ENCODE results near the gene CARD11.
A peak's percentile ranks its signal among the peaks of the same experiment; 100 is the strongest.

Gene CARD11

GRCh38 chr7:2934211-2934731 is 109.4 kb downstream of the CARD11 start:
- no peak overlapping the region for H3K4me3 Mint-ChIP-seq
- no peaks in the 10 kb centered on the region for H3K27me3 Mint-ChIP-seq
- H3K9me3 Mint-ChIP-seq, result no peaks in the 10 kb centered on the region
- H3K36me3 Mint-ChIP-seq (ENCODE audit: low read depth), result peaks cover 60% of the 10 kb centered on the region
- peaks cover 18% of the 10 kb centered on the region for H3K4me1 Mint-ChIP-seq (ENCODE audit: low read depth)
- H3K27ac Mint-ChIP-seq, result peak overlapping the region; percentile 96

DNA sequence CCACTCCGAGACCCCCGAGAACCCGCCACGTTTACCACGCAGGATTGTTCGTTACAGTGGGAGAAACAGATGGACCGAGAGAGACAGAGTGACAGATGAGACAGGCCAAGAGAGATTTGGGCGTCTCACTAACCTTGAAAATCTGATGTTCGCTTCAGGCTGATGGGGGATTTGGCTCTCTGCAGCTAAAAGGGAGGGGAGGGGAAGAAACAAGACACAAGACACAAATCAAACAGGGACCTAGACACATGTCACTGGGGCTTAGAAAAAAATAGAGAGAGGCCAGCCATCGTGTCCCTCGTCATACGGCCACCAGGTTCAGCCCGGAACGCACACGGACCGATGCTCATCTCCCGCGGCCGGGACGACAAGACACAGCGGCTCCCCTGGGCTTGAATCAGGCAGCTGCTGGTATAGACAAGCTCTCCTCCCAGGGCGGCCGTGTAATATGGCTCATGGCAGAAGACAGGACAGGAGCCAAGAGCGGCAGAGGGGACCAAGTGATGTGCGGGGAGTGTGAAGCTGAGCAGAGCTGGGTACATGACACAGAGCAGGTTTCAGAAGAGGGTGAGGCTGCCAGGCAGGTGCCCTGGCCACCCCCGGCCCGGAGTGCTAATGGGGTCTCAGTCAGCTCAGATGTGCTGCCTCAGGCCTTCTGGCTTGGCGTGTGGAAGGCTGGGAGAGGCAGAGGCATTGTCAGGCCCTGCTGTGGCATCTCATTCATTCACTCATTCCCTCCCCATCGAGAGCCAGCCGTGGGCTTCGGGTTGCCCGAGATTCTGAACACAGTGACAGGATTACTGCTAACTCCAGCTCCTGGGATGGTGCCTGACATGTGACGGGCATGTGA is 111.0 kb downstream of the CARD11 start:
- peaks cover 15% of the 10 kb centered on the region for H3K4me1 Mint-ChIP-seq (ENCODE audit: low read depth)
- no peak overlapping the region for H3K4me3 Mint-ChIP-seq
- peaks cover 56% of the 10 kb centered on the region for H3K36me3 Mint-ChIP-seq (ENCODE audit: low read depth)
- H3K27ac Mint-ChIP-seq, result no peak overlapping the region
- H3K27me3 Mint-ChIP-seq, result no peaks in the 10 kb centered on the region
- H3K9me3 Mint-ChIP-seq, result no peaks in the 10 kb centered on the region

DNA sequence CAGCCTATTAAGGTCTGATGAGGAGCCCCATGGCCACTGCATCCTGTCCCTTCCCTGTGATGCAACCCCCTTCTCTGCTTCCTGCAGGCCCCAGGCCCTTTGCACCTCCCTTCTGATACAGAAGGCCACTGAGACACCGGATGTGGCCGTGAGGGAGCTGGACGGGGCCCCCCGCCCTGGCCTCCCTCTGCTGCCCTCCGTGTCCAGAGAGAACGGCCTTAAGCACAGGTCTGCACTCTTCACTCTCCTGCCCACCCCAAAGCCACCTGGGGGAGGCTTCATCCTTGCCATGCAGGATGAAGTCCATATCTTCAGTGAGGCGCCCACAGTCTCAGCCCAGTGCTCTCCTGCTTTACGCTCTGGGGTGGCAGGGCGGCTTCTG is 112.6 kb downstream of the CARD11 start:
- peaks cover 52% of the 10 kb centered on the region for H3K36me3 Mint-ChIP-seq (ENCODE audit: low read depth)
- no peak overlapping the region for H3K4me3 Mint-ChIP-seq
- H3K27ac Mint-ChIP-seq, result no peak overlapping the region
- no peaks in the 10 kb centered on the region for H3K27me3 Mint-ChIP-seq
- H3K4me1 Mint-ChIP-seq (ENCODE audit: low read depth), result peaks cover 15% of the 10 kb centered on the region
- H3K9me3 Mint-ChIP-seq, result no peaks in the 10 kb centered on the region

- H3K4me1 Mint-ChIP-seq (ENCODE audit: low read depth), result peaks cover 15% of the 10 kb centered on the region
- peaks cover 51% of the 10 kb centered on the region for H3K36me3 Mint-ChIP-seq (ENCODE audit: low read depth)
- no peaks in the 10 kb centered on the region for H3K9me3 Mint-ChIP-seq
- H3K4me3 Mint-ChIP-seq, result no peak overlapping the region
- no peak overlapping the region for H3K27ac Mint-ChIP-seq
- no peaks in the 10 kb centered on the region for H3K27me3 Mint-ChIP-seq
These were observed 113.2 kb downstream of the CARD11 start for GRCh38 chr7:2930310-2931033.

GRCh38 chr7:2929321-2930201 is 114.1 kb downstream of the CARD11 start:
- Mint-ChIP-seq H3K36me3 (ENCODE audit: low read depth) (peaks cover 47% of the 10 kb centered on the region), H3K27me3 (no peaks in the 10 kb centered on the region), H3K27ac (no peak overlapping the region), H3K4me3 (no peak overlapping the region), H3K9me3 (no peaks in the 10 kb centered on the region), H3K4me1 (ENCODE audit: low read depth) (peaks cover 11% of the 10 kb centered on the region)

DNA sequence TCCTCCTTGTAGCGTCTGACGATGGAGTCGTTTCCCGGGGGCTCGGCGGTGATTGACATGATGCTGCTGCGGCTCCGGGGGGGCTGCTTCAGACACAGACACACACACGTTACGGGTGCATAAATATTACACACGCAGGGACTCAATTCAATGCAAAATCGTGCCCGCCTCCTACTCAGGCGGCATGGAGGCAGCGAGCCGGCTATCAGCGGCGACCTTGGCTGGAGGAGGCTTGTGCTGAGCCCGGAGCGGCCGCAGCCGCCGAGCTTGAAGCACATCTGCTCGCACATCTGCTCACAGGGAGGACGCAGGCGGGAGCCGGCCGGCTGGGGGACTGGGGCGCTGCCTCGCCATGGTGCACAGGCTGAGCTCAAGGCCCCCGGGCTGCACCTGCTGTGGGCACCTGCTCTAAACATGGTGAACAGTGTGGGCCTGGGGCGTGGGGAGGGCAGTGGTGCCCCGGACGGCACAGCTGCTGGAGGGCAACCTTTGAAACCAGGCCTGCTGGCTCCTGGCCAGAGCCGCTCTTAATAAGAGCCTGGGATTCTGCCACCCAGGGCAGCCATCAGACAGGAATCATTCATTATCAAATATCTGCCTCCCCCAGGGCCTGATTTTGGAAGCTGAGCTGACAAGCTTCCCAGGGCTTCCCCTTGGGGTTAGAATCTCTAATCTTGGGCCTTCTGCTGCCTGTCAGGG is 114.9 kb downstream of the CARD11 start:
- peaks cover 43% of the 10 kb centered on the region for H3K36me3 Mint-ChIP-seq (ENCODE audit: low read depth)
- peaks cover 3% of the 10 kb centered on the region for H3K4me1 Mint-ChIP-seq (ENCODE audit: low read depth)
- no peak overlapping the region for H3K27ac Mint-ChIP-seq
- H3K4me3 Mint-ChIP-seq, result no peak overlapping the region
- no peaks in the 10 kb centered on the region for H3K9me3 Mint-ChIP-seq
- H3K27me3 Mint-ChIP-seq, result no peaks in the 10 kb centered on the region

GRCh38 chr7:2928256-2928612 is 115.4 kb downstream of the CARD11 start:
- Mint-ChIP-seq H3K4me1 (ENCODE audit: low read depth) (no peaks in the 10 kb centered on the region), H3K4me3 (no peak overlapping the region), H3K36me3 (ENCODE audit: low read depth) (peaks cover 42% of the 10 kb centered on the region), H3K27ac (no peak overlapping the region), H3K27me3 (no peaks in the 10 kb centered on the region), H3K9me3 (no peaks in the 10 kb centered on the region)

GRCh38 chr7:2927592-2927991 is 116.1 kb downstream of the CARD11 start:
- Mint-ChIP-seq H3K36me3 (ENCODE audit: low read depth) (peaks cover 37% of the 10 kb centered on the region), H3K27ac (no peak overlapping the region), H3K9me3 (no peaks in the 10 kb centered on the region), H3K27me3 (no peaks in the 10 kb centered on the region), H3K4me3 (no peak overlapping the region), H3K4me1 (ENCODE audit: low read depth) (no peaks in the 10 kb centered on the region)

DNA sequence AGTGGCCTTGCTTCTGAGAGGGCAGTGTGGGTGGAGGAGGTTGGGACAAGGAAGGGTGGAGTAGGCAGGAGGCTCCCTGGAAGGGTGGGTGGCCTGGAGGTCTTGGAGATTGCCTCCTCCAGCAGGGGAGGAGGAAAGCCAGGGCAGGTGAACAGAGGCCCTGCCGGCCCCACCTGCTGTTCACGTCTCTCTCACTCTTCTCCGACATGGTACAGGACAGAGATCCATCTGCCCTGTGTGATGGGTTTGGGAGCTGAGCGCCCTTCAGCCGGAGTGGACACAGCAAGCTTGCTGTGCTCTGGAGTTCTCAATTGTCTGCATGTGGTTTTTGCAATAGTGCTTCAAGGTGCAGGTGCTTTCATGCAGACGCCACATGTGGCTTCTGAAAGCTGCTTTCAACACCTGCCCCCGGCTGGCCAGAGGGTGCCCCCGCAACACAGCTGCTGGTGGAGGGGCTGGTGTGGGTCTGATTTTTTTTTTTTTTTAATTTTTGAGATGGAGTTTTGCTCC is 116.7 kb downstream of the CARD11 start:
- peaks cover 33% of the 10 kb centered on the region for H3K36me3 Mint-ChIP-seq (ENCODE audit: low read depth)
- no peaks in the 10 kb centered on the region for H3K4me1 Mint-ChIP-seq (ENCODE audit: low read depth)
- H3K27ac Mint-ChIP-seq, result no peak overlapping the region
- H3K4me3 Mint-ChIP-seq, result no peak overlapping the region
- H3K9me3 Mint-ChIP-seq, result no peaks in the 10 kb centered on the region
- H3K27me3 Mint-ChIP-seq, result no peaks in the 10 kb centered on the region

DNA sequence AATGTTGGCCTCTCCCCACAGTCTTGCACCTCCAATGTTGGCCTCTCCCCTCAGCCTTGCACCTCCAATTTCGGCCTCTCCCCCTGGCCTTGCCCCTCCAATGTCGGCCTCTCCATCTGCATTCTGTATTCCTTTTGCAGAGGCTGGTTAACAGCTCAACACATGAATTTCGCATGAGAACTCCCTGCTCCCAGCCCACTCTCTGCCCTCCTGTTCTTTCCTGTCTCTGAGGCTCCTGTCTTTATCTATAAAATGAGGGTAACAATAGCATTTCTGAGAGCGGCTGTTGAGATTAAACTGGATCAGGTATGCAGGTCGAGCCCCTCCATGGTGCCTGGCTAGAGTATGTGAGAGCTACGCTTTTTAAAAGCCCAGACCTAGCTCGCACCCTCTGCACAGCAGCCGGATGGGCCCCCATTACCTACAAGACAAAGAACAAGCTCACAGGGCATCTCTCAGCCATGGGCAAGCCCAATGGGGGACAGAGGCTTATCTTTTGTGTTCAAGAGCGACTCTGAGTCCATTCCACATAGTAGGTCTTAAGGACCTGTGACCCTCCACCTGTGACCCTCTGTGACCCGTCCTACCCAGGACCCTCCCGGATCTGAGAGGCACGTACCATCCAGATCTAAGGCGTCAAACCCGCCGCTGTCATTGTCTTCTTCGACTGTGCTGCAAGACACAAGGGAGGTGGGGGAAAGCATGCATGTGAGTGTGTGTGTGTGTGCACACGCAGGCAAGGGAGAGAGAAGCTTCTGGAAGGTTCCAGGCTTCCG is 117.4 kb downstream of the CARD11 start:
- Mint-ChIP-seq H3K4me3 (no peak overlapping the region), H3K36me3 (ENCODE audit: low read depth) (peaks cover 36% of the 10 kb centered on the region), H3K4me1 (ENCODE audit: low read depth) (no peaks in the 10 kb centered on the region), H3K9me3 (no peaks in the 10 kb centered on the region), H3K27me3 (no peaks in the 10 kb centered on the region), H3K27ac (peak overlapping the region; percentile 59)

DNA sequence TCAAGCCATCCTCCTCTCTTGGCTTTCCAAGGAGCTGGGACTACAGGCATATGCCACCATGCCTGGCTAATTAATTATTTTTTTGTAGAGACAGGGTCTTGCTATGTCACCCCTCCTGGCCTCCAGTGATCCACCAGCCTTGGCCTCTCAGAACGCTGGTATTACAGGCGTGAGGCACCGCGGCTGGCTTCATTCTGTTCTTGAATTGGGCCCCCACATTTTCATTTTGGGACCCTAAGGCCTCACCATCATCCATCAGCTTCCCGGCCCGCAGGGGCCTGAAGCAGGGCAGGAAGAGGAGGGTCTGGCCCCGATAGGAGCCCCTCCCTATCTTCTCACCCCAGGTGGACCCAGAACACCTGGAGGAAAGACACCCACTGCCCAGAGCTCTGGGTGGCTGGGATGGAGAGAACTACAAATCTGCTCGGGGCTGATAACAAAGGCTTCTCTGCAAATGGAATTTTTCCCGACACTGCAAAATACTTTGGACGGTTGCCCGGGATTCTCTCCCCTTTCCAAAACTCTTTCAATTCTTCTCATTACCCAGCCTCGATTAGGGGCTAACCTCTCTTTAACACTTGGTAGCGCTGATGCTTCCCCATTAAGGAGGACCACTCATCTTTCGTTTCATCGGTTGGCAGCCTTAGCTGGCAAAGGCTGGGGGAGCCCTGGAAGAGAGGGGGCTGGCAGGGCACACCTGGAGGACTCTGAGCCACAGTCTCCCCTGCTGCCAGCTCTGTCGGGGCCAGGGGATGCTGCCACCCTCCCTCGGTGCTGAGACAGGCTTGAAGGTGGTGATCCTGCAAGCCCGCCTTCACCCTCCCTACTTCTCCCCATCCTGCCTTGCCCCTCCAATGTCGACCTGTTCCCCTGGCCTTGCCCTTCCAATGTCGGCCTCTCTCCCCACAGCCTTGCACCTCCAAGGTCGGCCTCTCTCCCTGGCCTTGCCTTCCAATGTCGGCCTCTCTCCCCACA is 118.5 kb downstream of the CARD11 start:
- peaks cover 5% of the 10 kb centered on the region for H3K9me3 Mint-ChIP-seq
- no peaks in the 10 kb centered on the region for H3K27me3 Mint-ChIP-seq
- no peaks in the 10 kb centered on the region for H3K4me1 Mint-ChIP-seq (ENCODE audit: low read depth)
- no peak overlapping the region for H3K4me3 Mint-ChIP-seq
- H3K27ac Mint-ChIP-seq, result peak overlapping the region; percentile 15
- H3K36me3 Mint-ChIP-seq (ENCODE audit: low read depth), result peaks cover 42% of the 10 kb centered on the region

- Mint-ChIP-seq H3K27ac (no peak overlapping the region), H3K9me3 (peaks cover 5% of the 10 kb centered on the region), H3K4me3 (no peak overlapping the region), H3K36me3 (ENCODE audit: low read depth) (peaks cover 50% of the 10 kb centered on the region), H3K4me1 (ENCODE audit: low read depth) (no peaks in the 10 kb centered on the region), H3K27me3 (no peaks in the 10 kb centered on the region)
These were observed 119.6 kb downstream of the CARD11 start for GRCh38 chr7:2923886-2924574.
